ENCODE results near the gene CFAP20DC.
"Not testable (repeated sequence)": the region's sequence is repeated elsewhere in the genome, so short reads cannot be mapped to it uniquely, and the experiment has no call there.

CFAP20DC gene

DNA sequence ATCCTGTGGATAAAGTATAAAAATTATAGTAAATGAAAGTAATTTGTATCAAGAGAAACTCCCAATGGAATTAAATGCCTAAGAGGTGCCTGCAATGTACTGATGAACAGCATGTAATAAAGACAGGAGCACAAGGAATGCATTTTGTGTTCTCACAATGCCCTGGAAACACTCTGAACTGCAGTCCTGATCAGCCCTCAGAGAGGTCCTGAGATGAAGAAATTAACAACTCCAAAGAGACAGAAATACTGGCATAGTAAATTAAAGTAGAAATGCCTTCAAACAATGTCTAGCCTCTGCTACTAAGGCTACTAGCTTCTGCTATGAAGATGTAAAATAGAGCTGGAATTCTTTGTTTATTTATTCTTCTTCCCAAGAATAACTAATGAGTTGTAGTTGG, 59.9 kb downstream of the CFAP20DC start:
- TF ChIP-seq CTCF (IDR thresholded peaks at IDR 0.05; ENCODE audit: extremely low read depth, missing control alignments) = no peak
- no peak for DNase-seq (ENCODE audit: low spot score)

- DNase-seq (ENCODE audit: low spot score) = no peak
- no peak for TF ChIP-seq CTCF (IDR thresholded peaks at IDR 0.05; ENCODE audit: extremely low read depth, missing control alignments)
Measured at GRCh38 chr3:58989163-58989562, 60.7 kb downstream of the CFAP20DC start.

GRCh38 chr3:58988041-58988440, 61.8 kb downstream of the CFAP20DC start:
- TF ChIP-seq CTCF (IDR thresholded peaks at IDR 0.05; ENCODE audit: extremely low read depth, missing control alignments) = no peak
- DNase-seq (ENCODE audit: low spot score) = no peak

DNA sequence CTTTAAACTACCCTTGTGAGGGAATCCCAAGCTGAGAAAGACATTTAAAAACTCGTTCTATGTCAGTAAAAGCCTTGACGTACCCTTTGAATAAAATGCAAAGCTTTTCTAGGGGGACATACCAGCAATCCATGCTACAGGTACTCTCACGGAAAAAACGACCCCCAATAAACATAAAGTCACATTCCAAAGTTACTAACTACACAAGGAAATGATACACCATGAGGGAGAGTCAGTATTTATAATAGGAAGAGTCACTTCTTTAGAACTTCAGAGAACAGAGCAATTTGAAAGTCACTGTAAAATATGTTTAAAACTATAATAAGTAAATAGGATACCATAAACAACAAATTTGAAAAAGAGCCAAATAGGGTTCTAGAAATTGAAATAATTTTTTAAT, 63.2 kb downstream of the CFAP20DC start:
- TF ChIP-seq CTCF (IDR thresholded peaks at IDR 0.05; ENCODE audit: extremely low read depth, missing control alignments) = no peak
- no peak for DNase-seq (ENCODE audit: low spot score)

- DNase-seq (ENCODE audit: low spot score) = no peak
- TF ChIP-seq CTCF (IDR thresholded peaks at IDR 0.05; ENCODE audit: extremely low read depth, missing control alignments) = no peak
Measured at GRCh38 chr3:58979840-58980239, 70.0 kb downstream of the CFAP20DC start.

DNA sequence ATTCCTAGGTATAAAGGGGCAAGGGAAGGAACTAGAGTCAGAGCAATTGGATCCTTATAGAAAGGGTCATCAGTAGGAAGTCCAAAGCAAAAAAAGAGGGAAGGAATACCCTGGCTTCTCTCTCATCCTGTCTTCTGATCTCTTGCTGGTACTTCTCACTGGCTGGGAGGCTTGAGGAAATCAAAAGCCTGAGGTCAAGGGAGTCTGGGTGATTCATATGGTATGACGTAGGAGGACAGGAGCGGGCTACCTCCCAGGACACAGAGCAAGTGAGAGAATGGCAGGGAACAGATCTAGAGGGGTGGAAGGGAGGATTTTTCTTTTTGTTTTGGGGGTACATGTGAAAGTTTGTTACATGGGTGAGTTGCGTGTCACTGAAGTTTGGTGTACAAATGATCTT, 76.0 kb downstream of the CFAP20DC start:
- no peak for TF ChIP-seq CTCF (IDR thresholded peaks at IDR 0.05; ENCODE audit: extremely low read depth, missing control alignments)
- DNase-seq (ENCODE audit: low spot score) = no peak

DNA sequence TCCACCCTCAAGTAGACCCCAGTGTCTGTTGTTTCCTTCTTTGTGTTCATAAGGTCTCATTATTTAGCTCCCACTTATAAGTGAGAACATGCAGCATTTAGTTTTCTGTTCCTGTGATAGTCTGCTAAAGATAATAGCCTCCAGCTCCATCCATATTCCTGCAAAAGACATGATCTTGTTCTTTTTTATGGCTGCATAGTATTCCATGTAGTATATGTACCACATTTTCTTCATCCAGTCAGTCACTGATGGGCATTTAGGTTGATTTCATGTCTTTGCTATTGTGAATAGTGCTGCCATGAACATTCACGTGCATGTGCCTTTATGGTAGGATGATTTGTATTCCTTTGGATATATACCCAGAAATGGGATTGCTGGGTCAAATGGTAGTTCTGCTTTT, 82.0 kb downstream of the CFAP20DC start:
- DNase-seq (ENCODE audit: low spot score) = not testable (repeated sequence)

DNA sequence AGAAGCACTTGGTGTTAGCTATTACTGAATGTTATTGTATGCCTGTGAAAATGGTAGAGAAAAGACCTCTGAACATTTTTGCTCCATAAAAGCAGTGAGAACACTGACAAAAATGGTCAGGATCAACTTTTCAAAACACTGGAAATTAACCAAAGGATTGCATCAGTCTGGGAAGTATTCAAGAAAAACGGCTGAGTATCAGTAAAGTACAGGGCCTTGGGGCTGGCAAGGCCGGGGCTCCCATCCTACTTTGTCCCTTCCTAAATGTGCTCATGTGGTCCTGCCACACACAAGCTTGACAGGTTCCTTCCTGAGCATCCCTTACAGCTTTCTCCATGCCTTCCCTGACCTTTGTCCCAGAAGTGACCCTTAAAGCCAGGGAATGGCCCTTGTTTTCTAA, 84.0 kb downstream of the CFAP20DC start:
- no peak for DNase-seq (ENCODE audit: low spot score)
- TF ChIP-seq CTCF (IDR thresholded peaks at IDR 0.05; ENCODE audit: extremely low read depth, missing control alignments) = no peak

Measured in GM20000 (cell line).